ENCODE data around the gene ZIC2.

The ZIC2 gene

DNA sequence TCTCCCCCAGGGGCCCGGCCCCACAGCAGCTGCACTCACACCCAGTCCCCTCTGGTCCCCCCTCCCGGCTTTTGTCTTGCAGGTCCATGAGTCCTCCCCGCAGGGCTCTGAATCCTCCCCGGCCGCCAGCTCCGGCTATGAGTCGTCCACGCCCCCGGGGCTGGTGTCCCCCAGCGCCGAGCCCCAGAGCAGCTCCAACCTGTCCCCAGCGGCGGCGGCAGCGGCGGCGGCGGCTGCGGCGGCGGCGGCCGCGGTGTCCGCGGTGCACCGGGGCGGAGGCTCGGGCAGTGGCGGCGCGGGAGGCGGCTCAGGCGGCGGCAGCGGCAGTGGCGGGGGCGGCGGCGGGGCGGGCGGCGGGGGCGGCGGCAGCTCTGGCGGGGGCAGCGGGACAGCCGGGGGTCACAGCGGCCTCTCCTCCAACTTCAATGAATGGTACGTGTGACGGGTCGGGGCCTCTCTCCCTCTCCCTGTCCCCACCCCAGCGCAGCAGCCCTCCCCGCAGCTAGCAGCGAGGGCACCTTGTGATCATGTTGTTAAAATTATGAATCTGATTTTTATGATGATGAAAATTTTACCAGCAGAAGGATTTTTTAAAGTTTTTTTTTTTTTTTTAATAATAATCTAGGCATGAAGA lies 3.8 kb downstream of the ZIC2 start:
- DNase-seq (ENCODE audit: low read depth in 1 of 2, low spot score in 1 of 2) = no peak

GRCh38 chr13:99985886-99986527 lies 4.4 kb downstream of the ZIC2 start:
- no peak for DNase-seq (ENCODE audit: low read depth in 1 of 2, low spot score in 1 of 2)

DNA sequence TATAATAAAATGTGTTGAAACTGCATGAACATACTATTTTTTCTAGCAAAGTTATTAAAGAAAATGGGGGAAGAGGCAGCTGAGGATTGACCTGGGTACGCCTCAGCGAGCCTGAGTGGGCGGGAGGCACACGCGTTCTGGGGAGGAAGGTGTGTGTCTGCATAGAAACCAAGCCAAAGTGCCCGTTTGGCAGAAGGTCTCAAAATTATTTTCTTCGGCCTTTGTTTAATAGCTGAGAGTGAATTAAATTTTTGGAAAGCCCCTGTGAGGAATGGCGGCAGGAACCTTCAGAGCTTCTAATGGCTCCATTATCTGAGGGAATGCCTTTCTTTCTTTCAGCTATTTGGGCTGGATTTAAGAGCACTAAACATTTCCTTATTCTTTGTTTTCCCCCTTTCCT lies 5.2 kb downstream of the ZIC2 start:
- no peak for DNase-seq (ENCODE audit: low read depth in 1 of 2, low spot score in 1 of 2)

- DNase-seq (ENCODE audit: low read depth in 1 of 2, low spot score in 1 of 2) = no peak
Measured at GRCh38 chr13:99987154-99988019, 5.8 kb downstream of the ZIC2 start.

DNA sequence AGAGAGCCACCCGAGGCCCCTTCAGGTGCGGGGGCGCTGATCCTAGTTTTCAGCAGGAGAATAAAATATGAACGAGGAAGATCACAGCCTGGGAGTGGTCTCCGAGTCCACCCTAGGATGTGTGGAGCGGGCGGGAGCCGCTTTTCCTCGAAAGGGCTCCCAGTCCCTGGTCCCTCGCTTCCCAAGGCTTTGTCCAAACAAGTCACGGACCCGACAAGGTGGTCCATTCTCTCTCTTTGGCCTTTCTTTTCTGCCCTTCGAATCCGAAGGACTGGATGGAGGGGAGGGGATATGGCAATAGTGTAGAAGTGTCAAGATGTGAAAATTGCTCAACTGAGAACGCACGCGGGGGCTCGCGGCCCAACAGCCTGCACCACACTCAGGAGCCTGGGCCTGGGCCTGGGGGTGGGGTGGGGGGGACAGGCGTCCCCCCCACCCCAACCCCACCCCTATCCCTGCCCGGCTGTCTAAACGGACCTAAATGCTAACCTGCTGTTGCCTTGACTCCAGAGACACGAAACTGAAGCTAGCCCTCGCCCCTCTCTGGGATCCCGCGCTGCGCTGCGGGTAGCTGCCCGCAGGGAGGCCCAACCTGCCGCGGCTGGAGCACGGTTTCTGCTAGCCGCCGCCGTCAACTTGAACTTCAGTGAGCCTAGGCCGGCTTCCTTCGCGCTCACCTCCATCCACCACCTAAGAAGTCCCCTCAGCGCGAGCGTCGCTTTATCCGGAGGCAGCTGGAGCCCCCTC lies 7.1 kb downstream of the ZIC2 start:
- no peak for DNase-seq (ENCODE audit: low read depth in 1 of 2, low spot score in 1 of 2)

DNA sequence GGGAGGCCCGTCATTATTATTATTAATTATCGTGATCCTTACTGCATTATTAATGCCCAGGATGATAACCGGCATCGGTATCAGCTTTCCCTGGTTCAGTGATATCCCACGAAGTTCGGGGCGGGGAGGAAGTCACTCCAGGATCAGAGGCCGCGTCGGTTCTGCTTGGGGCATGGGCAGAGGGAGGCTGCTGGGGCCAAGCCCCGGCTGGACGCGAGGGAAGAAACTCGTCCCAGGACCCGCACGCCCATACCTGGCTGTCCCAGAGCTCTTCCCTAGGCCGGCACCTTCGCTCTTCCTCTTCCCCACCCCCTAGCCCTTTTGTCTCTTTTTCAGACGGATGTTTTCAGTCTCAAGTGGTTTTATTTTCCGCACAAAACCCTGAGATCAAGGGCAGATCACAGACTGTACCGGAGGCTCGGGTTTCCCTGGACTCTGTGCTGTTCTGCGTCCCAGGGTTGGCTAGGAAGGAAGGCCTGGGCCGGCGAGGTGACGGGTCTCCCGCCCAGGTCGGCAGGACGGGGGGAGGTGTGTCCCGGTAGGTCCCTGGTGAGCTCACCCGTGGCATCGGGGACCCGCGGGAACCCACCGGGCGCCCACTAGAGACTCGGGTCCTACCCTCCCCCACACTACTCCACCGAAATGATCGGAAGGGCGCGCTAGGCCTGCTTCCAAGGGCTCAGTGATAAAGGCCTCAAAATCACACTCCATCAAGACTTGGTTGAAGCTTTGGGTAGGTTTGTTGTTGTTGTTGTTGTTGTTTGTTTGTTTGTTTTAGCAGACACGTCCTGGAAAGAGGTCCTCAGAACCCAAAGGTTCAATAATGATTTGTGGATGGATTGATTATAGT lies 7.9 kb downstream of the ZIC2 start:
- DNase-seq (ENCODE audit: low read depth in 1 of 2, low spot score in 1 of 2) = no peak

DNA sequence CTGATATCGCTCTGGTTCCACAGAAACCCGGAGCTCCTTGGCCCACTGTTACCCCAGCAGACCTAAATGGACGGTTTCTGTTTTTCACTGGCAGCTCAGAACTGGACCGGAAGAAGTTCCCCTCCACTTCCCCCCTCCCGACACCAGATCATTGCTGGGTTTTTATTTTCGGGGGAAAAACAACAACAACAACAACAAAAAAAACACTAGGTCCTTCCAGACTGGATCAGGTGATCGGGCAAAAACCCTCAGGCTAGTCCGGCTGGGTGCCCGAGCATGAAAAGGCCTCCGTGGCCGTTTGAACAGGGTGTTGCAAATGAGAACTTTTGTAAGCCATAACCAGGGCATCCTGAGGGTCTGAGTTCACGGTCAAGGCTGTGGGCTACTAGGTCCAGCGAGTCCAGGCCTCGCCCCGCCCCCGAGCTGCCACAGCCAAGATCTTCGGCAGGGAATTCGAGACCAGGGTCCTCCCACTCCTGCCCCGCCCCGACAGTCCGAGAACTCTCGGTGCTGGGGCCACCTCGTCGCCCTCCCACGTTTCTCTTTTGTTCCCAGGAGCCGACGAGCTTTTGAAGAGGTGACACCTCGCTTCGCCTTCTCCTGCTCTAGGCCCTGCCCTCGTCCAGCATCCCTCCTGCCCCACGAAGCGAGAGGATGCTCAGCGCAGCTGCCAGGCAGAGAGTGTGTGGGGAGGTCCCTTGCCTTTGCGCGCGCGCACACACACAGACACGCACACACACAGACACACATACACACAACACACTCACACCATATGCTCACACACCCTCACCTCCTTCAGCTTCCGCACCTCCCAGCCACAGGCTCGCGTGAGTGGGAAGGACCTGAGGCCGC lies 8.8 kb downstream of the ZIC2 start:
- DNase-seq (ENCODE audit: low read depth in 1 of 2, low spot score in 1 of 2) = no peak

- no peak for DNase-seq (ENCODE audit: low read depth in 1 of 2, low spot score in 1 of 2)
Measured at GRCh38 chr13:99991013-99991827, 9.6 kb downstream of the ZIC2 start.

- no peak for DNase-seq (ENCODE audit: low read depth in 1 of 2, low spot score in 1 of 2)
Measured at GRCh38 chr13:99991828-99992775, 10.5 kb downstream of the ZIC2 start.

GRCh38 chr13:99992949-99993351 lies 11.4 kb downstream of the ZIC2 start:
- DNase-seq (ENCODE audit: low read depth in 1 of 2, low spot score in 1 of 2) = no peak

DNA sequence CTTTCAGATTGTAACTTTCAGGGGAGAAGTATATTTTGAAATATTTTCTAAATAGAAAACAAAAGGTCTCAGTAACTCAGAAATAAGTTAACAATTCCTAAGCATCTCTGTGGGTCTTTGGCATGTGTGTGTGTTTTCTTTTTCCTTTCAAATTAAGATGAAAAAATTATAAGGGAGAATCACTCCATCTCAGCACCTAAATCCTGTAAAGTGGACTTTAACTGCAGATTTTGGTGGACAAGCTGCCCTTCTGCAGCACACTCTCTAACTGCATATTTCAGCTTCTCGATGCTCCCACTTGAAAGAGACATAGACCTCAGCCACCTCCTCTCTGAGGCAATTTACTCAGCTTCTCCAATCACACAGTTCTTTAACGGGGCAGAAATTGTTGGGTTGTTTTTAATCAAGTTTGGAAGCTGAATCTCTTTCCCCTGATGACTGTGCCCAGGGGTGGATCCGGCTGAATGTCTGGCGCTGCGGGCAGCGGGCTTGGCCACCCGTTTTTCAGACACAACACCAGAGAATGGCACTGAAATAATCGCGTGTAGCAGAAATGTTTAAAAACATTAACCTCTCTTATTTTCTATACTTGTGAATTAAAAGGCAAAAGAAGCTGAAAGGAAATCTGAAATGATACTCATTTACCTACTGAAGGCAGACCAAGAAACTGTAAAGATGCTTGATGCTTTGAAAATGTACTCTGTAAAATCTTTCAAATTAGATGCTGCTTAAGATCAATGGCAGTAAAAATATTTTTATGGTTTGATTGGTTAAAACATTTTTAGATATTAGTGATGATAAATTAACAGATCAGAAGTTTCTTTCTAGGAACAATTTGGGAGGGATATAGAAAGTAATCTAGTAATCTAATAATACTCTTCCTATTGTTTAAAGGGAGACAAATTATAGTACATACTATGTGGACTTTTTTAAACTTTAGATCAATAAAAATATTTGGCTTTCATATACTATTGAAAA lies 12.4 kb downstream of the ZIC2 start:
- DNase-seq (ENCODE audit: low read depth in 1 of 2, low spot score in 1 of 2) = no peak

DNA sequence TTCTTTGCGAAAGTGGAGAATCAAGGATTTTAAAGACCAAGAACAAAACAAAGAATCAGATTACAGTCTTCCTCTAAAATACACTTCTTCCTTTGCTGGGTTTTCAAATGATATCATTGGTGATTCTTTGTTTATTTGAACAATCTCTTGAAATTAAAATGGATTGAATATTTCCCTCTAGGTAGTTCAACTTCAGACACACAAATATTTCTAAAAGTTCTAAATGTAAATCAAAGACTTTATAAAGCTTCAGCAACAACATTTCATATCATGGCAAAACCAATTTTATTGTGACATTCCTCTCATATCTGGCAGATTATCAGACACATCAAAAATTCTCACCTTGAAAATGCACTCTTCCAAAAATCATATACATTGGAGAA lies 13.0 kb downstream of the ZIC2 start:
- DNase-seq (ENCODE audit: low read depth in 1 of 2, low spot score in 1 of 2) = no peak

- DNase-seq (ENCODE audit: low read depth in 1 of 2, low spot score in 1 of 2) = no peak
Measured at GRCh38 chr13:99995104-99995588, 13.6 kb downstream of the ZIC2 start.

- DNase-seq (ENCODE audit: low read depth in 1 of 2, low spot score in 1 of 2) = no peak
Measured at GRCh38 chr13:99995589-99996380, 14.2 kb downstream of the ZIC2 start.

DNA sequence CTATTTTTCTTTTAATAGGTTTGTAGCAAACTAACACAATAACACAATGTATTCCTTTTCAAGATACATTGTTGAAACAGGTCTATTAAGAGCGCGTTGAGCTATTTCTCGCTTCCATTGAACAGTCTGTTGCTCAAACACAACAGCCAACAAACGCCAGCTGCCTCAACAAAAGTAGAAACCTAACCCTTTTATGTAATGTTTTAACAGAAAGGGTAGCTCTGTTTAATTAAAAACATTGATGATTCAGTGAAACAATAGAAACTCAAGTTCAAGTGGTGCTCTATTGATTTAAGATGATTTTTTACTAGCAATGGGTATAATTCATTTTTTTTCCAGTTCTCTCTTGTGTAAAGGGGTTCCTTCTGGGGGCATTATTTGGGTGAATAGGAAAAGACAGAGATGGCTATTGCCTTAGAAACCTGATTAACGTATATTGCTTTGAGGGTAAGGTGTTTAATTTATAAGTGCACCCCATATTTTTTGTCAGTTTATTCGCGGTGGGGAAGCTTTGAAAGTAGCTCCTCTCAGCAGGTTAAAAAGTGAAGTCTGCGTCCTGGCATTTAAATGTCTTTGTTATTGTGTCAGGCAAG lies 14.9 kb downstream of the ZIC2 start:
- DNase-seq (ENCODE audit: low read depth in 1 of 2, low spot score in 1 of 2) = no peak

Data from stimulated activated CD4-positive, alpha-beta T cell treated with anti-CD3 and anti-CD28 coated beads, Interleukin-15, amount 100 ng/mL, for 1 hour (primary cell).